Caco-2 (cell line): Measurements from ENCODE around the gene DOCK2. TPM values are rescaled to one million over a fixed set of nuclear protein-coding genes. Genes with fewer than 3 reads are reported as not detected.

Source experiments
- BruUV-seq: library from RNA; stranded (reverse); fragments of 400-500 nt; replicated peaks from 2 replicates; lab custom pipeline; 2021; lab: Mats Ljungman, UMichigan
- CTCF ChIA-PET: fragments of 300-600 bp; sonication (Branson Sonifier 250); formaldehyde crosslinking; loops from one replicate; lab custom pipeline; 2022; ENCODE audit warnings: antibody characterized with exemption; lab: Charles Lee
- POLR2A ChIA-PET: fragments of 300-600 bp; sonication (Branson Sonifier 250); formaldehyde crosslinking; loops from one replicate; lab custom pipeline; 2022; ENCODE audit warnings: antibody characterized with exemption; lab: Charles Lee
- DNase-seq, 2 experiments: peaks; one replicate each; pipeline versions ENCODE4 v3.0.0 to v3.0.0-alpha.2; 2020 to 2022
- H3K27me3 ChIP-seq: replicated peaks from 2 replicates; pipeline ENCODE4 v1.6.0; 2011; ENCODE audit warnings: low read length; ENCODE audit not compliant: control insufficient read depth, insufficient read depth
- H3K36me3 ChIP-seq: 2 replicates; pipeline ENCODE4 v1.5.1; 2011; ENCODE audit warnings: low read length; ENCODE audit not compliant: control insufficient read depth, insufficient read depth
- H3K4me1 ChIP-seq: fragments of 250-450 bp; sonication (Bioruptor Pico); 2 replicates; pipeline ENCODE4 v1.5.1; 2020; ENCODE audit warnings: mild to moderate bottlenecking
- H3K4me3 ChIP-seq: 2 replicates; pipeline ENCODE4 v1.5.1; 2011; ENCODE audit warnings: low read depth, mild to moderate bottlenecking, control low read depth, low read length
- H3K9me3 ChIP-seq: fragments of 250-450 bp; sonication (Bioruptor Pico); 2 replicates; pipeline ENCODE4 v1.5.1; 2020; ENCODE audit warnings: mild to moderate bottlenecking, moderate library complexity
- H3K27ac Mint-ChIP-seq: one replicate; pipeline ENCODE4 v1.8.0; 2022; ENCODE audit warnings: mixed read lengths; ENCODE audit not compliant: unreplicated experiment
- H3K27me3 Mint-ChIP-seq: one replicate; pipeline ENCODE4 v1.8.0; 2022; ENCODE audit warnings: mixed read lengths; ENCODE audit not compliant: insufficient read depth, unreplicated experiment
- H3K36me3 Mint-ChIP-seq: one replicate; pipeline ENCODE4 v1.8.0; 2022; ENCODE audit warnings: mild to moderate bottlenecking, mixed read lengths; ENCODE audit not compliant: insufficient read depth, unreplicated experiment
- H3K4me1 Mint-ChIP-seq: one replicate; pipeline ENCODE4 v1.8.0; 2022; ENCODE audit warnings: low read depth, mixed read lengths; ENCODE audit not compliant: unreplicated experiment
- H3K4me3 Mint-ChIP-seq: one replicate; pipeline ENCODE4 v1.8.0; 2022; ENCODE audit warnings: mild to moderate bottlenecking, moderate library complexity, mixed read lengths; ENCODE audit not compliant: unreplicated experiment
- H3K9me3 Mint-ChIP-seq: one replicate; pipeline ENCODE4 v1.8.0; 2022; ENCODE audit warnings: mixed read lengths; ENCODE audit not compliant: unreplicated experiment
- intact Hi-C: fragments of 100-400 bp; cut with micrococcal nuclease; formaldehyde crosslinking; loops from one replicate; pipeline ENCODE4 v1.10.0; 2022; ENCODE audit not compliant: unreplicated experiment
- total RNA-seq: library from RNA; stranded (reverse); gene quantifications from 2 replicates; pipeline ENCODE4 v1.2.3, GENCODE V29; 2022
- TF ChIP-seq, protein P1 (sequence below), 2 experiments: fragments of 200-600 bp in 1 of 2; IDR thresholded peaks; 1 replicate in 1 of 2; 2 replicates in 1 of 2; pipeline versions ENCODE4 v1.5.1 to v1.8.0; 2011 to 2022; ENCODE audit warnings: antibody characterized with exemption in 1 of 2, control low read depth in 1 of 2, inconsistent platforms in 1 of 2, low read depth in 1 of 2, low read length in 1 of 2, mild to moderate bottlenecking in 1 of 2, moderate library complexity in 1 of 2; ENCODE audit not compliant: insufficient read depth in 1 of 2, severe bottlenecking in 1 of 2, unreplicated experiment in 1 of 2

The DOCK2 gene
- total RNA-seq, 1 experiment from 2014 or later: 0.09 TPM

DNA sequence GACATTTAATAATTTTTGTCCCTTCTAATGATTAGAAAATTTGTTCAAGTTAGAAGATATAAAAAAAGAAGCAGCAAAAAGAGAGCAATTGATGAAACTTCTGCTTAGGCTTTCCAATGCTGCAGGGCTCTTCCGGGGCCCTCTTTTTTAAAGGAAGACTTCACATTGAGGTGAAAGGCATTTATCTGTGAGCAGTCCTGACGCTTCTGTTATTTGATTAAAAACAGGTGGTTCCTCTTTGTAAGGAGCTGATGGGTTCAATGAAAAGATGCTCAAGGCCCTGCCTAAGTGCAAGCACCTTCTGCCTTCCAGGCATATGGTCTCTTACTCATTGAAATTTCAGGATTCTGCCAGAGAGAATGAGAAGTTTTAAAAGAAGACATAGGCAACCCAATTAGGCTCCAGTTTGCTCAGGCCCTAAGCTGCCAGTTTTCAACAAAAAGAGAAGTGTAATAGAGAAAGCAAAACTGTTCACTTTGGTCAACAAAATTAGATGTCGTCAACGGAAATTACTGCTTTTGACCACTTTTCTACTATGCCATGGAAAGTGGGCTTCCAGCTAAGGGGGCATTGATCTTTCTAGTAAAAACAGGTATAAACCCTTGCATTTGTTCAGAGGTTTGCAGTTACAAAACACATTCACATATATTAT lies 243.1 kb downstream of the DOCK2 start:
- Histone ChIP-seq H3K4me1 (no peaks in the 10 kb centered on the region), H3K27me3 (no peaks in the 10 kb centered on the region; the same call in 1 of the 2 replicates), H3K4me3 (no peak overlapping the region), H3K9me3 (no peaks in the 10 kb centered on the region), H3K36me3 (no peaks in the 10 kb centered on the region)
- Mint-ChIP-seq H3K36me3 (no peaks in the 10 kb centered on the region), H3K27ac (no peak overlapping the region), H3K4me3 (no peak overlapping the region), H3K9me3 (no peaks in the 10 kb centered on the region), H3K27me3 (peaks cover 25% of the 10 kb centered on the region), H3K4me1 (no peaks in the 10 kb centered on the region)
- TF ChIP-seq, protein P1, sequence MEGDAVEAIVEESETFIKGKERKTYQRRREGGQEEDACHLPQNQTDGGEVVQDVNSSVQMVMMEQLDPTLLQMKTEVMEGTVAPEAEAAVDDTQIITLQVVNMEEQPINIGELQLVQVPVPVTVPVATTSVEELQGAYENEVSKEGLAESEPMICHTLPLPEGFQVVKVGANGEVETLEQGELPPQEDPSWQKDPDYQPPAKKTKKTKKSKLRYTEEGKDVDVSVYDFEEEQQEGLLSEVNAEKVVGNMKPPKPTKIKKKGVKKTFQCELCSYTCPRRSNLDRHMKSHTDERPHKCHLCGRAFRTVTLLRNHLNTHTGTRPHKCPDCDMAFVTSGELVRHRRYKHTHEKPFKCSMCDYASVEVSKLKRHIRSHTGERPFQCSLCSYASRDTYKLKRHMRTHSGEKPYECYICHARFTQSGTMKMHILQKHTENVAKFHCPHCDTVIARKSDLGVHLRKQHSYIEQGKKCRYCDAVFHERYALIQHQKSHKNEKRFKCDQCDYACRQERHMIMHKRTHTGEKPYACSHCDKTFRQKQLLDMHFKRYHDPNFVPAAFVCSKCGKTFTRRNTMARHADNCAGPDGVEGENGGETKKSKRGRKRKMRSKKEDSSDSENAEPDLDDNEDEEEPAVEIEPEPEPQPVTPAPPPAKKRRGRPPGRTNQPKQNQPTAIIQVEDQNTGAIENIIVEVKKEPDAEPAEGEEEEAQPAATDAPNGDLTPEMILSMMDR (IDR thresholded peaks at IDR 0.05; ENCODE audit: insufficient read depth in 1 of 2, low read depth in 1 of 2, low read length in 1 of 2, severe bottlenecking in 1 of 2, unreplicated experiment in 1 of 2): no peak
- ChIA-PET CTCF (no interaction called here), POLR2A (no interaction called here)
- BruUV-seq: no TSS peak
- intact Hi-C loops: no loop called here
- no peak for DNase-seq

DNA sequence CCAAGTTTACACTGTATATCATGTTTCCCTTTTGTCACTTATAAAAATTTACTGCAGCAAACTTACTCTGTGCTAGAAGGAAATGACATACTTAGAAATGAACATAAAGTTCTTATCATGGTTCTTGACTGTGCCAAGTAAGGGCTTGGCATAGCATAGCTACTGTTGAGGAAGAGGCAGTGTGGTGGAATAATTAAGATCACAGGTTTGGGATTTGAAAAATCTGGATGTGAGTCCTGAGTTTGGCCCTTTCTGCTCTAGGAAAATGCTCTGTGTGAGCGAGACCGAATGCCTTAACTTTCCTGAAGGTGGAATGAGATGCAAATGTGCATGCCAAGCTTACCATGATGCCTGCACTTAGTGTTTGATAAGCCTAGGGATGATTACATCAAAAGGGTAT lies 243.7 kb downstream of the DOCK2 start:
- no peak overlapping the region for H3K4me3 ChIP-seq
- Mint-ChIP-seq H3K36me3 (no peaks in the 10 kb centered on the region), H3K9me3 (no peaks in the 10 kb centered on the region), H3K27me3 (peaks cover 25% of the 10 kb centered on the region), H3K4me3 (no peak overlapping the region), H3K27ac (no peak overlapping the region), H3K4me1 (no peaks in the 10 kb centered on the region)
- H3K4me1 ChIP-seq: no peaks in the 10 kb centered on the region
- no TSS peak for BruUV-seq
- TF ChIP-seq, protein P1 (IDR thresholded peaks at IDR 0.05; ENCODE audit: insufficient read depth in 1 of 2, low read depth in 1 of 2, low read length in 1 of 2, severe bottlenecking in 1 of 2, unreplicated experiment in 1 of 2): no peak
- H3K36me3 ChIP-seq: no peaks in the 10 kb centered on the region
- POLR2A ChIA-PET: no interaction called here
- no peak for DNase-seq
- no peaks in the 10 kb centered on the region for H3K9me3 ChIP-seq
- intact Hi-C loops: no loop called here
- CTCF ChIA-PET: no interaction called here
- H3K27me3 ChIP-seq: no peaks in the 10 kb centered on the region; the same call in 1 of the 2 replicates

DNA sequence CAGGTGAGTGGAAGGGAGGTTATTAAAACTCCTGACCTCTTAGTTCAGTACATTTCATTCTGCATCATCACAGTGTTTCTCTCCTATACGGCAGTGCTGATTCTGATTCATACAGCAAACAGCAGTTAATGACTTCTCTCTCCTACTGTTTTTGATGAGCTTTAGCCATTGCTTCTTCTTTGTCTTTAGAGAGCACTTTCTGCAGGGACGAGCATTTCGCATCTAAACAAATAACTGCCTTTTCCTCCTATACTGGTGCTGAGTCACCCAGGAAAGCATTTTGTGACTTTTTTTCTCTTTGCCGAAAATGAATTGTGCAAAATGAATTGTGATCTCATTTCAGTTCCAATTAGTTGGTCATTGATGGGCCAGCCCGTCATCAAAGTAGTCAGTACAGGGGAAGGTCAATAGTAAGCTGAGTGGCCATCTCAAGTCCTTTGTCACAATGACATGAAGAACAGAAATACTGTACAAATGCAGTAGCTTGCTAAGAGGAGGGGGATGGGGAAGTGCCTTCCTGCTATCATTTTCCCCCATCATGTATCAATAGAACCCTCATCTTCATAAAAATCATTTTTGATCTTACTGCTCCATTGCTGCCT lies 244.7 kb downstream of the DOCK2 start:
- peaks cover 20% of the 10 kb centered on the region for H3K27me3 Mint-ChIP-seq
- POLR2A ChIA-PET: no interaction called here

More for the DNA sequence above, 244.7 kb downstream of the DOCK2 start:
- no peaks in the 10 kb centered on the region for H3K36me3 ChIP-seq
- H3K27ac Mint-ChIP-seq: no peak overlapping the region
- H3K9me3 ChIP-seq: no peaks in the 10 kb centered on the region
- intact Hi-C loops: no loop called here
- BruUV-seq: no TSS peak
- no peaks in the 10 kb centered on the region for H3K4me1 Mint-ChIP-seq
- DNase-seq: no peak
- CTCF ChIA-PET: no interaction called here
- H3K4me1 ChIP-seq: no peaks in the 10 kb centered on the region
- no peak overlapping the region for H3K4me3 ChIP-seq
- H3K36me3 Mint-ChIP-seq: no peaks in the 10 kb centered on the region
- no peaks in the 10 kb centered on the region; the same call in 1 of the 2 replicates for H3K27me3 ChIP-seq
- no peak overlapping the region for H3K4me3 Mint-ChIP-seq
- TF ChIP-seq, protein P1 (IDR thresholded peaks at IDR 0.05; ENCODE audit: insufficient read depth in 1 of 2, low read depth in 1 of 2, low read length in 1 of 2, severe bottlenecking in 1 of 2, unreplicated experiment in 1 of 2): no peak
- H3K9me3 Mint-ChIP-seq: no peaks in the 10 kb centered on the region
